ENCODE measurements around the gene FAT4. TPM values are rescaled to one million over a fixed set of nuclear protein-coding genes. Genes with fewer than 3 reads are reported as not detected.

FAT4 gene
- total RNA-seq, 1 donor from 2014 or later: 106 TPM

GRCh38 chr4:125268068-125268755 is 46.5 kb upstream of the FAT4 start:
- Mint-ChIP-seq H3K4me3 (ENCODE audit: unreplicated experiment) (no peak overlapping the region), H3K9me3 (ENCODE audit: unreplicated experiment) (no peaks in the 10 kb centered on the region), H3K27ac (ENCODE audit: unreplicated experiment) (peak overlapping the region; percentile 2), H3K36me3 (ENCODE audit: unreplicated experiment) (no peaks in the 10 kb centered on the region), H3K27me3 (ENCODE audit: unreplicated experiment) (no peaks in the 10 kb centered on the region), H3K4me1 (ENCODE audit: unreplicated experiment) (peaks cover 27% of the 10 kb centered on the region)
- no peak for TF ChIP-seq CTCF (IDR thresholded peaks at IDR 0.05)
- no peak for DNase-seq (ENCODE audit: extremely low spot score, unreplicated experiment)

- TF ChIP-seq CTCF (IDR thresholded peaks at IDR 0.05): no peak
- H3K9me3 Mint-ChIP-seq (ENCODE audit: unreplicated experiment): no peaks in the 10 kb centered on the region
- H3K4me3 Mint-ChIP-seq (ENCODE audit: unreplicated experiment): no peak overlapping the region
- no peak for DNase-seq (ENCODE audit: extremely low spot score, unreplicated experiment)
- no peaks in the 10 kb centered on the region for H3K4me1 Mint-ChIP-seq (ENCODE audit: unreplicated experiment)
- H3K27ac Mint-ChIP-seq (ENCODE audit: unreplicated experiment): no peak overlapping the region
- H3K27me3 Mint-ChIP-seq (ENCODE audit: unreplicated experiment): no peaks in the 10 kb centered on the region
- H3K36me3 Mint-ChIP-seq (ENCODE audit: unreplicated experiment): no peaks in the 10 kb centered on the region
Observed at GRCh38 chr4:125276811-125277210, 37.9 kb upstream of the FAT4 start.

DNA sequence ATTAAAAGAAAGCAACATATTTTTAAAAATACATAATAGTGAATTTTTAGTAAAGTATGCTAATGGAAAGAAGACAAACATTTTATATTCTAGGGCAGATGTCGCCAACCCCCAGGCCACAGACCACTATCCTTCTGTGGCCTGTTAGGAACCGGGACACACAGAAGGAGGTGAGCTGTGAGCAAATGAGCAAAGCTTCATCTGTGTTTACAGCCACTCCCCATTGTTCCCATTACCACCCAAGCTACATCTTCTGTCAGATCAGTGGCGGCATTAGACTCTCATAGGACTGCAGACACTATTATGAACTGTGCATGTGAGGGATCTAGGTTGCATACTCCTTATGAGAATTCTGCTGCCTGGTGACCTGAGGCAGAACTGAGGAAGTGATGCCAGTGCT is 37.0 kb upstream of the FAT4 start:
- DNase-seq (ENCODE audit: extremely low spot score, unreplicated experiment): no peak
- H3K27me3 Mint-ChIP-seq (ENCODE audit: unreplicated experiment): no peaks in the 10 kb centered on the region
- H3K27ac Mint-ChIP-seq (ENCODE audit: unreplicated experiment): no peak overlapping the region
- no peaks in the 10 kb centered on the region for H3K36me3 Mint-ChIP-seq (ENCODE audit: unreplicated experiment)
- no peaks in the 10 kb centered on the region for H3K9me3 Mint-ChIP-seq (ENCODE audit: unreplicated experiment)
- no peak for TF ChIP-seq CTCF (IDR thresholded peaks at IDR 0.05)
- H3K4me1 Mint-ChIP-seq (ENCODE audit: unreplicated experiment): no peaks in the 10 kb centered on the region
- no peak overlapping the region for H3K4me3 Mint-ChIP-seq (ENCODE audit: unreplicated experiment)

DNA sequence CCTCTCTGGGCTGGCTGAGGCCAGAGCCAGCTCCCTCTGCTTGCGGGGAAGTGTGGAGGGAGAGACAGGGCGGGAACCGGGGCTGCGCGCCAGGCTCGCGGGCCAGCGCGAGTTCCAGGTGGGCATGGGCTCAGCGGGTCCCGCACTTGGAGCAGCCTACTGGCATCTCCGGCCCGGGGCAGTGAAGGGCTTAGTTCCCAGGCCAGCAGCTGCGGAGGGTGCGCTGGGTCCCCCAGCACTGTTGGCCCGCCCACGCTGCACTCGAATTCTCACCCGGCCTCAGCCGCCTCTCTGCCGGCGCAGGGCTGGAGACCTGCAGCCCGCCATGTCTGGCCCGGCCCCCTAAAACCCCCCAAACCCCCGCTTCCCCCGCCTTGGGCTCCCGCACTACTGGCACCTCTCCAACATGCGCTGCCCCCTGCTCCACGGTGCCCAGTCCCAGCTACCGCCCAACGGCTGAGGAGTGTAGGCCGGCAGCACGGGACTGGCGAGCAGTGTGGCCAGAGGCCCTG is 33.8 kb upstream of the FAT4 start:
- no peaks in the 10 kb centered on the region for H3K27me3 Mint-ChIP-seq (ENCODE audit: unreplicated experiment)
- H3K9me3 Mint-ChIP-seq (ENCODE audit: unreplicated experiment): no peaks in the 10 kb centered on the region
- peaks cover 6% of the 10 kb centered on the region for H3K4me1 Mint-ChIP-seq (ENCODE audit: unreplicated experiment)
- no peak for TF ChIP-seq CTCF (IDR thresholded peaks at IDR 0.05)
- H3K27ac Mint-ChIP-seq (ENCODE audit: unreplicated experiment): no peak overlapping the region
- no peak overlapping the region for H3K4me3 Mint-ChIP-seq (ENCODE audit: unreplicated experiment)
- DNase-seq (ENCODE audit: extremely low spot score, unreplicated experiment): no peak
- H3K36me3 Mint-ChIP-seq (ENCODE audit: unreplicated experiment): no peaks in the 10 kb centered on the region

GRCh38 chr4:125283707-125284279 is 31.0 kb upstream of the FAT4 start:
- TF ChIP-seq CTCF (IDR thresholded peaks at IDR 0.05): peak; percentile 68
- no peaks in the 10 kb centered on the region for H3K27me3 Mint-ChIP-seq (ENCODE audit: unreplicated experiment)
- no peak overlapping the region for H3K27ac Mint-ChIP-seq (ENCODE audit: unreplicated experiment)
- H3K4me3 Mint-ChIP-seq (ENCODE audit: unreplicated experiment): no peak overlapping the region
- H3K36me3 Mint-ChIP-seq (ENCODE audit: unreplicated experiment): no peaks in the 10 kb centered on the region
- no peaks in the 10 kb centered on the region for H3K9me3 Mint-ChIP-seq (ENCODE audit: unreplicated experiment)
- H3K4me1 Mint-ChIP-seq (ENCODE audit: unreplicated experiment): peaks cover 6% of the 10 kb centered on the region
- no peak for DNase-seq (ENCODE audit: extremely low spot score, unreplicated experiment)

Measured in osteocyte (in vitro differentiated cells).